SH-SY5Y (cell line): ENCODE results near the gene CCL25.

Experiments
- GATA2 ChIP-seq: IDR thresholded peaks from 2 replicates; pipeline ENCODE4 v1.6.1; 2011; ENCODE audit warnings: mild to moderate bottlenecking, low read depth, low read length
- GATA3 ChIP-seq: IDR thresholded peaks from 2 replicates; pipeline ENCODE4 v1.6.1; 2011; ENCODE audit warnings: low read depth, mild to moderate bottlenecking, low read length, moderate library complexity

DNA sequence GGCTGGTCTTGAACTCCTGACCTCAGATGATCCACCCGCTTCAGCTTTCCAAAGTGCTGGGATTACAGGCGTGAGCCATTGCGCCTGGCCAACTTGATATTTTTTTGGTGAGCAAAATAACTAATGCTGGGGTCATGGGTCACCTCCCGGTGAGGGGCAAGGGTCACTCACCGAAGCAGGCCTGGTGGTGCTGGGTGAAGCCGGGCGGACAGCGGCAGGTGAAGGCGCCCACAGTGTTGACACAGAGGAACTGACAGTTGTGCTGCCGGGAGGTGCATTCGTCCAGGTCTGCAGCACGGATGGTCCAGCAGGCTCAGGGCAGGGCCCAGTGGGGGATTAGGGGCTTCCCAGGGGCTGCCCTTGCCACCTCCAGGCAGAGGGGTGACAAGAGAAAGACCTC is 28.3 kb downstream of the CCL25 start:
- TF ChIP-seq GATA2 (no peak), GATA3 (no peak)
